Body of pancreas (tissue), 4 donors: Measurements from ENCODE around the gene TADA1.

Experiments
- CTCF ChIP-seq, 7 experiments: fragments of 450-650 bp in 4 of 7; fragments of 200-600 bp in 3 of 7; sonication (generic) in 3 of 7; IDR thresholded peaks; one replicate each; pipeline ENCODE4 v1.5.1; 2016 to 2019; ENCODE audit warnings: antibody characterized with exemption in 7 of 7
- POLR2A ChIP-seq, 3 donors: fragments of 450-650 bp; IDR thresholded peaks; one replicate each; pipeline ENCODE4 v1.6.1; 2016; ENCODE audit warnings: antibody characterized with exemption in 3 of 3, mild to moderate bottlenecking in 2 of 3

- no peak for TF ChIP-seq CTCF (IDR thresholded peaks at IDR 0.05)
- no peak for TF ChIP-seq POLR2A (IDR thresholded peaks at IDR 0.05)
These were observed 48.6 kb downstream of the TADA1 start for GRCh38 chr1:166827426-166827825.
